GM23248 (cell line): ENCODE data around the gene LRWD1. TPM values are rescaled to one million over a fixed set of nuclear protein-coding genes. Genes with fewer than 3 reads are reported as not detected.

Experiments
- DNase-seq: peaks from one replicate; pipeline ENCODE4 v3.0.0-alpha.2; 2015
- H2AFZ ChIP-seq: fragments of 200-600 bp; sonication (generic); 2 replicates; pipeline ENCODE4 v1.6.1; 2016; ENCODE audit warnings: antibody characterized with exemption
- H3F3A ChIP-seq: fragments of 200-600 bp; sonication (generic); 2 replicates; pipeline ENCODE4 v1.6.1; 2016; ENCODE audit warnings: mild to moderate bottlenecking, antibody characterized with exemption, mixed run types; ENCODE audit not compliant: insufficient read depth
- H3K27ac ChIP-seq: fragments of 200-600 bp; sonication (generic); 2 replicates; pipeline ENCODE4 v1.5.1; 2016; ENCODE audit warnings: mild to moderate bottlenecking
- H3K27me3 ChIP-seq: fragments of 200-600 bp; sonication (generic); replicated peaks from 2 replicates; pipeline ENCODE4 v1.6.1; 2016; ENCODE audit warnings: mild to moderate bottlenecking; ENCODE audit not compliant: insufficient read depth
- H3K36me3 ChIP-seq: fragments of 200-600 bp; sonication (generic); 2 replicates; pipeline ENCODE4 v1.6.1; 2016; ENCODE audit warnings: low read depth, mild to moderate bottlenecking
- H3K4me1 ChIP-seq: fragments of 200-600 bp; sonication (generic); 2 replicates; pipeline ENCODE4 v1.6.1; 2016; ENCODE audit warnings: mild to moderate bottlenecking; ENCODE audit not compliant: insufficient read depth
- H3K4me2 ChIP-seq: fragments of 200-600 bp; sonication (generic); one replicate; pipeline ENCODE4 v1.6.1; 2016; ENCODE audit warnings: mild to moderate bottlenecking; ENCODE audit not compliant: unreplicated experiment
- H3K4me3 ChIP-seq: fragments of 200-600 bp; sonication (generic); 2 replicates; pipeline ENCODE4 v1.5.1; 2016; ENCODE audit warnings: mild to moderate bottlenecking
- H3K79me2 ChIP-seq: fragments of 200-600 bp; sonication (generic); 2 replicates; pipeline ENCODE4 v1.6.1; 2016; ENCODE audit warnings: mild to moderate bottlenecking; ENCODE audit not compliant: insufficient read depth
- H3K9ac ChIP-seq: fragments of 200-600 bp; sonication (generic); 2 replicates; pipeline ENCODE4 v1.6.1; 2016; ENCODE audit warnings: mild to moderate bottlenecking
- H3K9me2 ChIP-seq: fragments of 200-600 bp; sonication (generic); 2 replicates; pipeline ENCODE4 v1.6.1; 2016; ENCODE audit warnings: mixed run types, mild to moderate bottlenecking, moderate library complexity; ENCODE audit not compliant: insufficient read depth
- H3K9me3 ChIP-seq: fragments of 200-600 bp; sonication (generic); one replicate; pipeline ENCODE4 v1.6.1; 2017; ENCODE audit warnings: low read depth
- H4K20me1 ChIP-seq: fragments of 200-600 bp; sonication (generic); 2 replicates; pipeline ENCODE4 v1.6.0; 2016; ENCODE audit not compliant: insufficient read depth
- EZH2 ChIP-seq: fragments of 200-600 bp; sonication (generic); IDR thresholded peaks from 2 replicates; pipeline ENCODE4 v1.6.1; 2018; ENCODE audit warnings: antibody characterized with exemption, mild to moderate bottlenecking; ENCODE audit not compliant: insufficient read depth, poor library complexity, severe bottlenecking
- EZH2phosphoT487 ChIP-seq: fragments of 200-600 bp; sonication (generic); IDR thresholded peaks from 2 replicates; pipeline ENCODE4 v1.6.1; 2018; ENCODE audit warnings: antibody characterized with exemption, moderate library complexity, mild to moderate bottlenecking, low read depth; ENCODE audit not compliant: insufficient read depth
- WGBS, 2 experiments: methylation state at CpG; one replicate each; pipeline ENCODE4 v1.1.6; 2015 to 2017; ENCODE audit warnings: low lambda C conversion rate in 2 of 2, low coverage in 1 of 2; ENCODE audit errors: missing lambda C conversion rate in 2 of 2; 5-methylcytosine and 5-hydroxymethylcytosine counted together
- in situ Hi-C: fragments of 300-500 bp; cut with MboI; formaldehyde crosslinking; loops from 2 replicates; pipeline ENCODE4 v1.15.0; 2020
- polyA plus RNA-seq: library from polyadenylated mRNA; unstranded; fragments of >200 nt; fragmentation: Nextera tagmentation; extraction: Ambion mirVana; gene quantifications from 2 replicates; pipeline ENCODE4 v1.2.1, GENCODE V29; 2016
- total RNA-seq: library from RNA; depleted of rRNA; stranded (reverse); fragments of >200 nt; shearing (Covaris generic); gene quantifications from 2 replicates; pipeline ENCODE4 v1.2.3, GENCODE V29; 2014

The LRWD1 gene
- total and polyA plus RNA-seq, 2 experiments from 2014 or later, result 15.3 to 18.3 TPM

- Histone ChIP-seq H3K27ac (no peak overlapping the region), H4K20me1 (no peaks in the 10 kb centered on the region), H3K4me1 (0 out of 2 replicates have a peak, but pooled peaks cover 8% of the 10 kb centered on the region), H2AFZ (no peak overlapping the region), H3K36me3 (no peaks in the 10 kb centered on the region), H3K9me3 (no peaks in the 10 kb centered on the region), H3K4me2 (no peak overlapping the region), H3K4me3 (no peak overlapping the region), H3K9ac (no peak overlapping the region), H3K9me2 (no peaks in the 10 kb centered on the region), H3K79me2 (peaks cover 17% of the 10 kb centered on the region), H3F3A (peaks cover 14% of the 10 kb centered on the region), H3K27me3 (no peaks in the 10 kb centered on the region)
- no peak for DNase-seq
- in situ Hi-C loops, result no loop called here
- WGBS, 2 experiments, result 88 to 95% methylated on average over 10 of the region's 10 CpGs
- TF ChIP-seq EZH2phosphoT487 (no peak), EZH2 (no peak)
These were observed 28.7 kb upstream of the LRWD1 start for GRCh38 chr7:102436118-102436517.

DNA sequence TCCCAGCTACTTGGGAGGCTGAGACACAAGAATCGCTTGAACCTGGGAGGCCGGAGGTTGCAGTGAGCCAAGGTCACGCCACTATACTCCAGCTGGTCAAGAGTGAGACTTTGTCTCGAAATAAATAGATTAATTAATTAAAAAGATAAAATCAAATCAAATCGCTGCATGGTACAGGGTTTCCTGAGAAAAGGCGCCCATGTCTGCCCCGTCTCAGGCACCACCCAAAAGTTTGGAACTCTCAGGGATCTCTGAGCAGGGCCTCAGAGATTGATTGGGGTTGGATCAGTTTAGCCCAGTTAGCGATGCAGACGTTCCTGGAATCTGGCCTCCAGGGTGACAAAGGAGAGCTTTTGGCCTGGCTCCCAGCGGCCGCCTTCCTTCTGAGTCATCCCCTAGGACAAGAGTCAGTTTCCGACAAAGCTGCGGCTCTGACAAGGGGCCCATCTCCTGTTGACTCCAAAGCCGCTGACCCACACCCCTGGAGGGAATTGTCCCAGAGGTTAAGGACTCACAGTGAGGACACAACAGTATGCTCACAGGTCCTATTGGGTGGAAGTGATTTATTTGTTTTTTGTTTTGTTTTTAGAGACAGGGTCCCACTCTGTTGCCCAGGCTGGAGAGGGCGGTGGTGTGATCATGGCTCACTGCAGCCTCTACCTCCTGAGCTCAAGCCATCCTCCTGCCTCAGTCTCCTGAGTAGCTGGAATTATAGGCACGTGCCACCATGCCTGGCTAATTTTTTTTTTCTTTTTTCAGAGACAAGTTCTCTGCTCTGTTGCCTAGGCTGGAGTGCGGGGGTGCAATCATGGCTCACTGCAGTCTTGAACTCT is 24.6 kb upstream of the LRWD1 start:
- in situ Hi-C loops, result no loop called here
- DNase-seq, result peak; percentile 78
- TF ChIP-seq EZH2phosphoT487 (no peak), EZH2 (no peak)
- no peak overlapping the region for H3K9ac ChIP-seq
- H3K36me3 ChIP-seq, result no peaks in the 10 kb centered on the region; the same call in 1 of the 2 replicates
- peak overlapping the region; percentile 5 for H3K4me2 ChIP-seq
- no peak overlapping the region for H2AFZ ChIP-seq
- no peaks in the 10 kb centered on the region for H3K27me3 ChIP-seq
- H3K79me2 ChIP-seq, result 0 out of 2 replicates have a peak, but pooled peaks cover 1% of the 10 kb centered on the region
- WGBS, 2 experiments, result 76 to 78% methylated on average over 17 of the region's 17 CpGs
- no peaks in the 10 kb centered on the region for H3K9me2 ChIP-seq
- H3K4me1 ChIP-seq, result 0 out of 2 replicates have a peak, but pooled peaks cover 8% of the 10 kb centered on the region
- no peaks in the 10 kb centered on the region for H3F3A ChIP-seq
- no peaks in the 10 kb centered on the region for H4K20me1 ChIP-seq
- no peak overlapping the region for H3K27ac ChIP-seq
- no peaks in the 10 kb centered on the region for H3K9me3 ChIP-seq
- no peak overlapping the region for H3K4me3 ChIP-seq

DNA sequence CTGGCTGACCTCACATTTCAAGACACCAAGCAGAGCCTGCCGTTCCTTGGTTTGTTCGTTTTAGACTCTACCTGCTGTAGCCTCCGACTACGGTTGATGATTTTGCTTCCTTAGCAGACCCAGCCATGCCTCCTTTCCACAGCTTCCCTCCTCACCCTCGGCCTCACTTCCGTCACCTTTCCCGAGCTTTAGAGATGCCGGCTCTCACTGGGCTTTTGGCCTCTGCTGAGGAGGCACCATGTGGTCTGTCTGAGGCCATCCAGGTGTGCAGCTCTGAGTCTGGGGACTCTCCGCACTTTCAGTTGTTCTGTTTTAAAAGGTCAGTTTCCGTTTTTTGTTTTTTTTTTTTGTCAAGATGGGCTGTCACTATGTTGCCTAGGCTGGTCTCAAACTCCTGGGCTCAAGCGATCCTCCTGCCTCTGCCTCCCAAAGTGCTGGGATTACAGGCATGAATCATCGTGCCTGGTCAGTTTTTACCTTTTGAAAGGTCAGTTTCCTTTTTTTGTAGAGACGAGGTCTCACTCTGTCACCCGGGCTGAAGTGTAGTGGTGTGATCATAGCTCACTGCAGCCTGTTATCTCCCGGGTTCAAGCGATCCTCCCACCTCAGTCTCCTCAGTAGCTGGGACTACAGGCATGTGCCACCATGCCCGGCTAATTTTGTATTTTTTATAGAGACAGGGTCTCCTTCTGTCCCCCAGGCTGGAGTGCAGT is 19.7 kb upstream of the LRWD1 start:
- no peak overlapping the region for H3K9ac ChIP-seq
- H3F3A ChIP-seq, result no peaks in the 10 kb centered on the region
- no peaks in the 10 kb centered on the region for H3K79me2 ChIP-seq
- no peaks in the 10 kb centered on the region for H3K27me3 ChIP-seq
- no peaks in the 10 kb centered on the region for H3K9me2 ChIP-seq
- H3K36me3 ChIP-seq, result no peaks in the 10 kb centered on the region; the same call in 1 of the 2 replicates
- no peak for DNase-seq
- in situ Hi-C loops, result no loop called here
- 0 out of 2 replicates have a peak, but pooled peaks cover 4% of the 10 kb centered on the region for H3K4me1 ChIP-seq
- no peak overlapping the region for H3K4me3 ChIP-seq
- no peaks in the 10 kb centered on the region for H4K20me1 ChIP-seq
- no peak overlapping the region for H3K27ac ChIP-seq
- TF ChIP-seq EZH2 (no peak), EZH2phosphoT487 (no peak)
- H3K4me2 ChIP-seq, result no peak overlapping the region
- H3K9me3 ChIP-seq, result no peaks in the 10 kb centered on the region
- 95 to 96% methylated on average over 15 to 17 of the region's 17 CpGs for whole genome bisulfite sequencing, 2 experiments
- no peak overlapping the region for H2AFZ ChIP-seq

- in situ Hi-C loops, result no loop called here
- Histone ChIP-seq H3K9me3 (no peaks in the 10 kb centered on the region), H4K20me1 (no peaks in the 10 kb centered on the region), H2AFZ (no peak overlapping the region), H3K4me1 (no peaks in the 10 kb centered on the region), H3K27ac (no peak overlapping the region), H3K79me2 (no peaks in the 10 kb centered on the region), H3F3A (no peaks in the 10 kb centered on the region), H3K36me3 (no peaks in the 10 kb centered on the region; the same call in 1 of the 2 replicates), H3K4me2 (no peak overlapping the region), H3K27me3 (no peaks in the 10 kb centered on the region), H3K4me3 (no peak overlapping the region), H3K9me2 (no peaks in the 10 kb centered on the region), H3K9ac (no peak overlapping the region)
- no peak for TF ChIP-seq EZH2
- no peak for DNase-seq
- 71 to 79% methylated on average over 2 of the region's 2 CpGs for WGBS, 2 experiments
These were observed 19.1 kb upstream of the LRWD1 start for GRCh38 chr7:102445674-102446071.
